ENCODE data around the gene CADPS.

The CADPS gene

DNA sequence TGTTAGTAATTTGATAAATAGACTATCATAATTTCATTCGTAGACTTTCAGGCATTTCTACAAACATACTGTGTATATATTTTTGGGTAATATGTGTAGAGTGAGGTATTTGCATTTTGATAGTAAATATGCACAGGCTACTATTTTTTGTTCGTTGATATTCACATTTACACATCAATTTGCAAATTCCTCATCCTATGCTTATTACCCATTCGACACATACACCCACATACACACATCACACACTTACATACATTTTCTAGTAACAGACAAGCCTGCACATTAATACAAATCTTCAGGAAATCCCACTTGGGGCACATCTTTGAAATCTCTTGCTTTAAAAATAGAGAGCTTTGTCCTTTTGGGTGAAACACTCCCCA lies 373.9 kb downstream of the CADPS start:
- DNase-seq (ENCODE audit: low spot score): no peak

- DNase-seq (ENCODE audit: low spot score): no peak
Measured at GRCh38 chr3:62500556-62501288, 374.5 kb downstream of the CADPS start.

DNA sequence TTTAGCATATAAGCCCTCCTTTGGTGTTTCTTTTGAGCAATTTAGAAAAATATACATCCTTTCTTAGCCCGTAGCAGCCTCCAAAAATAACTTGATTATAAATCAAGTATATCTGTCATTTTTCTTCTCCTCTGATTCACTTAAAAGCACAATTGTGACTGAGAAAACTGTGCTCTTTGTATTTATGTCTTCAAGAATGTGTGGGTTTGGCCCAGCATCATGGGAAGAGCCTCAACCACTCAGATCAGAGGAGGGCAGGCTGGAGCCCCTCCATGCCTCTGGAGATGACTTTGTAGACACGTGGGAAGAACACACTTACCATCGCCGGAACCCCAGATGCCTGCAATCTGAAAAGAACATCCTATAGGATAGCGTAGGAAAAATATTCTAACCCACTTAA lies 378.1 kb downstream of the CADPS start:
- no peak for DNase-seq (ENCODE audit: low spot score)

GRCh38 chr3:62496503-62496902 lies 378.7 kb downstream of the CADPS start:
- DNase-seq (ENCODE audit: low spot score): no peak

GRCh38 chr3:62493109-62493801 lies 382.0 kb downstream of the CADPS start:
- DNase-seq (ENCODE audit: low spot score): no peak

DNA sequence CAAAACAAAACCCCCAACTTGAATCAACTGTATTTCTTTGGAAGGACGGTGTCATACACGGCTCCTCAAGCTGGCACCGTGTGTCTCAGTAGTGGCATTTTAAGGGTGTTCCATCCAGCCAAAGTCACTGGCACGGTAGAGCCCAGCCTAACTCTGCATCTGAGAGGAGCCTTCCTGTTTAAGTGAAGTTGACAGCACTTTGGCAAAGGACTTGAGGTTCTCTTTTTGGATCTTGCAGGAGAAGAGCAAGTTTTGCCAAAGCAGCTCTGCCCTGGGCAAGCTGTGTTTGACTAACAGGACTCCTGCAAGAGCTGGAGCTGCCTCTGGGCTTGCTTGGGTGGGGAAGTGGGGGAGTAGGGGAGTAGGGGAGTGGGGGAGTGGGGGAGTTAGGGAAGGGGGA lies 392.3 kb downstream of the CADPS start:
- DNase-seq (ENCODE audit: low spot score): no peak

DNA sequence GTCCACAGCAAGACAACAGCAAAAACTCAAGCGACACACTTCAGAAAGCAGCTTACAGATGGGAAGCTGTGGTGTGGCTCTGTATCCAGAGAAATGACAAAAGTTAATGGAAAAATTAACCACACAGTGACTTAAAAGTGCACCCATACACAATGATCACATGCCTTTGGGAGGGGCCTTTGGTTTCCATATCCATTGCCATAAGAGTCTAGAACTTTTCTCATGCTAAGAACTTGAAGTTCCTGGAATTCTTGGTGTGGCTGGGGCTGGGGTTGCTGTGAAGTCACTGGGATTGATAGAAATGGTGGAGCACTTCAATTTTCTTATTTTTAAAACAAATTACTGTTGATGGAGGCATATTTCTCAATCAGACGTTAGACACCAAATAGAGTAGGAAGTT lies 393.3 kb downstream of the CADPS start:
- no peak for DNase-seq (ENCODE audit: low spot score)

- no peak for DNase-seq (ENCODE audit: low spot score)
Measured at GRCh38 chr3:62480056-62480455, 395.2 kb downstream of the CADPS start.

DNA sequence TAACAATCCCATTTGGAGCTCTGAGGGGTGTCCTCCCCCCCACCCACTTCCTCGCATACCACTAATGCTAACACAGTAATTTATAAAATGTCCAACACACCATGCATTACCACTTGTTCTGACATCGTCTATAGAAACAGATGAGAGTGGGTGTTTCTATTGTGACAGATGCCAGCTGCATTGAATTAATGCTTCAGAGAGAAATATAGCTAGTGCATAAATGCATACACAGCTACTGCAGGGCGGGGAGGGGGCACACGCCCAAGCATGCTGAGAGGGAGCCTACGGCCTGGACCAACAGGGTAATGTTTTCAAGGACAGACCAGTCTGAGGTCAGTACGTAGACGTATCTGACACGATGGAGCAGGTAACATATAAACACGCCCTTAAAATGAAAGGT lies 395.9 kb downstream of the CADPS start:
- no peak for DNase-seq (ENCODE audit: low spot score)

GRCh38 chr3:62475306-62475705 lies 399.9 kb downstream of the CADPS start:
- DNase-seq (ENCODE audit: low spot score): no peak

GRCh38 chr3:62467966-62468722 lies 407.1 kb downstream of the CADPS start:
- DNase-seq (ENCODE audit: low spot score): no peak

GRCh38 chr3:62462788-62463187 lies 412.4 kb downstream of the CADPS start:
- no peak for DNase-seq (ENCODE audit: low spot score)

DNA sequence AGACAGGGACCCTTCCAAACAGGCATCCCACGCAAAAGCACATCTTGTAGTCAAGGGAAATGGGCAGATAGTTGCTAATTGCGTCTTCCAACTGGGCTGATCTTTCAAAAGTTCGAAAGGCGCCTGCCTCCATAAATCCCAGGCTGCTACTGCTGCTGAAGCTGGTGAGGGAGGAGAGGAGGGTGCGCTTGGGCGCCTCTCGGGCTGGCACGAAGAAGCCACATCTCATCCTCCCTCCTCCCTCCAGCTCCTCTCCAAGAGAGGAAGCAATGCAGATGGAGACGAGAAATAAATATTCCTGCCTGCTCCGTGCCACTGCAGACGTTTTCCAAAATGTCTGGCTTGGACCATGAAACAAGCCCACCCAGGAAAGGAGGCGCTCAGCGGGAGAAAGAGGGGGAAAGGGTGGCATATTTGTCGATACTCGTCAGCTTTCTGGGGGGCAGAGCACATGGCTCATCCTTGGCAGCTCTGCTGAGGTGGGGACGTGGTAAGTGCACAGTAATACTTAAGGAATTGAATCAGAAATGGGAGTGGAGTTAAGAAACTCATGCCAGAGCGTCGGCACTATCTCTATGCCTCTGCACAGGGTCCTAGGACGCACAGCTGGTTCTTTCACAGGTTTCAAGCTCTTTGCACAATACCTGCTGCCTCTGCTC lies 413.0 kb downstream of the CADPS start:
- DNase-seq (ENCODE audit: low spot score): no peak

DNA sequence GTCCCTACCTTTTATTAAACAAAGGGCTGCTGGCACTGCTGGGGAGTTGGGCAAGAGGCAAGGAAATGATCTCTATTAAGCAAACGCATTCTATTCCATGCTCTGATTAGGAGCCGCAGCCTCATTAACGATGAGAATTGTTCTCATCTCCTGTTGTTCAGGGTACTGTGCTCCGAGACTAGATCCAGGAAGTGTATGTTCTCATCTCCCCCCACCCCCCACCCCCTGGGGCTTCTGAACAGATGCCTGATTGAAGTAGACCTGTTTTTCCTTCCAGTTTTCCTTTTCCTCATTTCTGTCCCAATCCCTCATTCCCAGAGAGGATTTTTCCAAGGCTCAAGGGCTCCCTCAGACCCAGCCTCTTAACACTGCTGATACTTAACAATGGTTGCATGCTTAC lies 420.3 kb downstream of the CADPS start:
- DNase-seq (ENCODE audit: low spot score): no peak

GRCh38 chr3:62453448-62453847 lies 421.8 kb downstream of the CADPS start:
- DNase-seq (ENCODE audit: low spot score): no peak

DNA sequence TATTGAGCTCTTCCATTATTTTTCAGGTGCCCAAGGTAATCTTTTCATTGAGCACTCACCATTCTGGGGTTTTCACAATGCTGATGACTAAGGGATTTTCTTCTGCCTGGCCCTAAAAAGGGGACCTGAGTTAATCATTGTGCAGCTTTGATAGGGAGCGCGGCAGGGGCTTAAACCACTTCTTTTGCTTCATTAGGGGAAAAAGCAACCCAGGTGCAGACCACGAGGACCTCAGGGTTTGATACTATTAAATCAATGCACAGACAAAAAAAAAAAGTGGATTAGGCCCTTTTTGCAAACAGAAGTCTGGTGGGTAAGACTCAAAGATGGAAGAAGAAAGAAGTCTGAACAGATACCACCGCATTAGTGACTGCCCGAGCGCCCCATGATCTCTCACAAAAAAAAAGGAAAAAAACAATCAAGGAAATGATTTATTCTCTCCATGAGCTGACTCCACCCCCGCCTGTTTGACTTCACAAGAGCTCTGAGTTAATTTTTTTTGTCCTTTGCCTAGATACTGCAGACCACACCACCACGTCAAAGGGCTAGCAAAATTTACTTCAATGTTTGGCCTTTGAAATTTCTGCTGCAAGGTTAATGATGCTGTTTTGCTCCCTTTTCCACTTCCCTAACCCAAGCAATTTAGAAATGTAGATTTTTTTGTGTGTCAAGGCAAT lies 423.9 kb downstream of the CADPS start:
- DNase-seq (ENCODE audit: low spot score): no peak

- no peak for DNase-seq (ENCODE audit: low spot score)
Measured at GRCh38 chr3:62446337-62446940, 428.8 kb downstream of the CADPS start.

GRCh38 chr3:62445275-62445674 lies 429.9 kb downstream of the CADPS start:
- DNase-seq (ENCODE audit: low spot score): peak; percentile 3

- no peak for DNase-seq (ENCODE audit: low spot score)
Measured at GRCh38 chr3:62439978-62440377, 435.2 kb downstream of the CADPS start.

DNA sequence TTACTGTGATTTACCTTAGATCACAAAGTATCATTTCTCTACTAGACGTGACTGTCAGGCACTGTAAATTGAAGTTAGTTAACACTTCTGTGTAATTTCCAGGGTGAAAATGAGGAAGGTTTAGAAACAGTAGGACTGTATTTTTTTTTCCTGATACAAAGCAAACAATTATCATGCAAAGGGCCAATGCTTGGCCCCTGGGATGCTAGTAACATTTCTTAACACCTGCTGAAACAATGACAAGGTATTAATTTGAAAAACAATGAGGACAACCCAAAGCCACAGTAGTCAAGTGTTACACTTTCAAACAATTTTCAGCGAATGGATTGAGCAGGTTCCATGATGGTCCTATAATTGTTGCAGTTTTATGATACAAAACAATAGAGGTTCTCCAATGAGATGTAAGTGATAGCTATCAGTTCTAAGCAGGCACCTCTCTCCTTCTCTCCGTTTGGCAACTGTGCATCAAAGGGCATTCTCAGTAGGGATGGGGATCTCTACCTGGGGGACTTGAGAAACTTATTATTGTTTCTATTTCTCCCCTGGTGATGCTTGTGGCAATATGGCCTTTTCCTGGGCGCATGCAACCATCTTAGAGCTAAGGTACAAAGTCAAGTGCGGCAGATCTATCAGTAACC lies 435.9 kb downstream of the CADPS start:
- no peak for DNase-seq (ENCODE audit: low spot score)

DNA sequence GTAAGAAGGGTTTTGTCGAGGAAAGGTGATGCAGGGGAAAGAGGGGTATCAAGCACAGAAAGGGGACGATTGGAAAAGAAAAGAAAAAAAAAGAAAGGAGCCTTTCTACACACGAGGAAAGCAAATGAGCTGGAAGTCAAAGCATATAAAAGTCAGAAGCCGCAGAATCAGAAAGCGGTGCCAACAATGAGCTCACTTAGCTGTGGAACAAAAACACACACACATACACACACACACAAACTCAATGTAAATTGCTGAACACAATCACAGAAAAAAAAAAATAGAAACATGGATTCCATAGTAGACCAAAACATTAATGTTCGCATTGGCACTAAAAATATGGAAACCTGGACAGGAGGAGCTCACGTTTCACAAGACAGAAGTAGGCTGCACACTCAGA lies 438.4 kb downstream of the CADPS start:
- DNase-seq (ENCODE audit: low spot score): no peak
